CD4-positive, alpha-beta T cell treated with Interleukin-21 for 1 hour (primary cell): Measurements from ENCODE around the gene PLCB1.

Source experiments
- DNase-seq: peaks from one replicate; pipeline ENCODE4 v3.0.0-alpha.2; 2020

Gene PLCB1

DNA sequence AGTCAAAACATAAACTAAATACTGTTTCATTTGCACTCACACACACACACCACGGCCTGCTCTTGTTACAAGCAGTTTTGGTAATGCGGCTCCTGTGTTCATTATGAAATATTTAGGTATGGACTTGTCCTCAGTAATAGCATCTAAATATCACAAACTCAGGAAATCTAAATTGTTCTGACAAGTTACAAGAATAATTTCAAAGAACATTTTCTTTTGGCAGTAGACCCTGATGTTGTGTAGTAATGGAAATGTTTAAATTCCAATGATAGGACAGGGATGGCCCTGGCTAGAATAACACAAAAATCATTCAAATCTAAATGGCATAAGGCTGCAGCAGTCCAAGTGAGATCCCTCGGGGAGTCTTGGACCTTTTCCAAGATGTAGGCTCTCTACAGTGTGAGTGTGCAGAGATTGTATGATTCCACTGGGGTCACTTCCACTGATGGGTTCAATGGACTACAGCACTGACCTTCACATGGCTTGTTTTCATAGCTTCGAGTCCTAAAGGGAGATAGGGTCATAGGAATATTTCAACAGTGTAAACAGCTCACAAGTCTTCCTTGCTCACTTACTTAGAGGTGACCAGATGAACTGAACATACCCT is 726.2 kb downstream of the PLCB1 start:
- no peak for DNase-seq

DNA sequence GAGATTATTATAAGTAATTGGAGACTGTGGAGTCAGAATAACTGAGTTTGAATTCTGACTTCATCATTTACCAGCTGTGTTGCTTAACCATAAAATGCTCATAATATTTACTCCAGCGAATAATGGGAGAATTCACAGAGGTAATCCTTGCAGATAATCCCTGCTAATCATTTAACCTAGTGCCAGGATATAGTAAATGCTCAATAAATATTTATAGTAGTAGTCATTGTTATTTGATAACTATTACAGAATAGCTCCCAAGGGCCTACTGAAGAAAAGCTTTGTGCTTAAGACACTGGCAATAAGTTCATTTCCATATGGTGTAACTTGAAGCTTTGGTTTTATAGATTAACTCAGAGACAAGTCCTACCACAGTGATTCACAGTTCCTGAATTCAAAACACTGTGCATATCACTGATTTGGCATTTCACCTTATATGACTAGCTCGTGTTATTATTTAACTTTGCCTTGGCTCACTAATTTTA is 728.0 kb downstream of the PLCB1 start:
- DNase-seq = no peak

DNA sequence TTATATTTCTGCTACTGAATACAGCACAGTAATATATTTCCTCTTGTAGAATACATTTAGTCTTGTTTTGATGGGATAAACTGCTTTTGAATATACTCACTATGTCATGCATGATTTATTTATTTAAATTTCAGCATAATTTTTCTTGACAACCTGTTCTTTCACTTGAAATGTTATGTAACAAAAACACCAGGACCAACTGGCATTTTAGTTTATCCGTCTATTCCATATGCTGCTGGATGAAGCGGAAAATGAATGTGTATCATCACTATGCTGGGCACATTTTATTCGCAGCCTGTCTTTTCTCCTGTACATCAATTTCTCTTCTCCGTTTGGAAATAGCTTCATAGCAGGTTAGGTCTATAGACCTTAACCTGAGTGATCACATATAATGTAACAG is 730.0 kb downstream of the PLCB1 start:
- no peak for DNase-seq

DNA sequence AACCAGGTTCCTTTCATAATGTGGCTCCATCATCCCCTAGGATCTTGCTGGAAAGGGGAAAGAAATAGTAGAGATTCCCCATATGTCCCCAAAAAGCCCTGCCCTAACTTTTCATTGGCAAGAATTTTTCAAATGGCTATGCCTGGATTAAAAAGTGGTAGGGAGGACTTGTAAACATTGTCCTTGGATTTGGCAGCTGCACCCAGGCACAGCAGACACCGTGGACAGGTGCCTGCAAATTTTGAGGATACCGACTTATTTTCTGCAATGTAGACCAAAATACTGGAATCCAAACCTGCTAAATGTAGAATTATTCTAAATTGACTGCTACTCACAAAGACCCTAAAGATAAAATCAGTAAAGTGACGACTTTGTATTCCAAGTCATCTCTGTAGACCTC is 733.6 kb downstream of the PLCB1 start:
- DNase-seq = no peak

DNA sequence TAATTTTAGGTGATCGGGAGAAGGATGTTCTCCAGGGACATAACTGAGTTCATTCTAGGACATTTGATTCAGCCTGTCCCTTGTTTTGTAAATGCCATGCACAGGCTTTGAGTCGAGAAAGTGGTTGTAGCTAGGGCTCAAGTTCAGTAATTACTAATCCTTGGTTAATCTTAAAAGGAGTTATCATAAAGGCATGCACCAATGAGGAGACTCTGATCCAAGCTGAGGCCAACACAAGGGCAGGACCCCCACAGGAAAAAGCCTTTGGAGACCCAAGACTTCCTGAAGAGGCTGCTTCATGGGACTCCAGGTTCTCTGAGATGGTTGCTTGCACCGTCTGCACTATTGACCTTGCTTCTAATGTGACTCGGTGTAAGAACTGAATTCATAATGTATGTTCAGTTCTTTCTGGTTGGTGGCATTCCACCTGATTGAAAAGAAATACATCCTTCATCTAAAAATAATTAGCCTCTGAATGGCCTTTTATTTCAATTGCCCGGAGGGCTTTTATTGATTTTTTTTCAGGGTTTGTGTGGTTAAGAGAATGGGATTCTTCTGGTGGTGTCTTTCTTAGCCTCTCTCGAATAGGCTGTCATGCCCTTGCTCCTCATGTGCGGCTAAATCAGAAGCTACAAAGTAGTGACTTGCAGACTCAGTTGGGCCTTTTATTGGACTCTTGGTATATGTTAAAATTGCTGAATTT is 735.1 kb downstream of the PLCB1 start:
- no peak for DNase-seq

DNA sequence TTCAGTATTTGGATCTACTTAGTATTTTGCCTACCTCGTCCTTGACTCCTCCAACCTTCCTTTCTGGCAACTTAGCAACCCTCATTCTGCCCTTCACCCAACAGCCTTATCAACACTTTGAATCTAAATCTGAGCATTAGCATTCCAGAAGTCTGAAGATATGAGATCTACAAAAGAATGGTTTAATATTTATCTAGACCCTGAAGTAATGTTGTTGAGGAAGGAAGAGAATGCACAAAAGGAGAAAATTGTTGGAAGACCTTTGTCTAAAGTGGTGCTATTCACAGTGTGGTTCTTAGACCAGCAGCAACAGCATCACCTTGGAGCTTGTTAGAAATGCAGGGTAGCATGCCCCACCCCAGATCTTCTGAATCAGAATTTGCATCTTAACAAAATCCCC is 738.6 kb downstream of the PLCB1 start:
- no peak for DNase-seq

DNA sequence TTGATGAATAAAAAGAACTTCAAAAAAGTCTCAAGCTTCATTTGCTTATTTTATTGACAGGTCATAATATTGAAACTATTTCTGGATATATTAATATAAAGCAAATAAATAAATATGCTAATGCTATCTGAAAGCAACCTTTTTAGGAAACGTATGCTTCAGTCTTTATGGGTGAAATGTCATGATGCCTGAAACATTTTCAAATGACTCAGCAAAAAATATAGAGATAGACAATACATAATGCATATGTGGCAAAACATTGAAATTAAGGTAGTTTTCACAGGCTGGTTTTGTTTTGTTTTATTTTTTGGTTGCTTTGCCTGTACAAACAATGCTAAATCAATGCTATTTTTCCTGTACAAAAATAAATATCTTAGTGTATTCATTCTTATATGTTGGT is 742.4 kb downstream of the PLCB1 start:
- no peak for DNase-seq

DNA sequence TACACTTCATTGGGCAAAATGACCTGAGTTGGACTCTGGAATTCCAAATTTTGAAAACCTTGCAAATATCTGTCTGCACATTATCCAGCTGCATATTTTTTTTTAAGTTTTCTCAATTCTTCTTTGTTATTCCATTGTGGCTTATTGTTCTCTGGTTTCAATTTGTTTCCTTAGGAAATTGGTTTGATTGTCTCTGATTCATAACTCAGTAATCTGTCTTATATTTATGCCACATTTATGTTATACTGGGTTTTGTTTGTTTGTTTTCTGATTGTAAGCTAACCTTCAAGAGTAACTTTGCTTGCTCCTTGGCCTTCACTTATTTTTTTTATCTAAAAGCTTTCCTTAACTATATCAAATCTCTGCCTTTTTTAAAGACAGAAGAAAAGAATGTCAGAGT is 743.5 kb downstream of the PLCB1 start:
- DNase-seq = no peak

DNA sequence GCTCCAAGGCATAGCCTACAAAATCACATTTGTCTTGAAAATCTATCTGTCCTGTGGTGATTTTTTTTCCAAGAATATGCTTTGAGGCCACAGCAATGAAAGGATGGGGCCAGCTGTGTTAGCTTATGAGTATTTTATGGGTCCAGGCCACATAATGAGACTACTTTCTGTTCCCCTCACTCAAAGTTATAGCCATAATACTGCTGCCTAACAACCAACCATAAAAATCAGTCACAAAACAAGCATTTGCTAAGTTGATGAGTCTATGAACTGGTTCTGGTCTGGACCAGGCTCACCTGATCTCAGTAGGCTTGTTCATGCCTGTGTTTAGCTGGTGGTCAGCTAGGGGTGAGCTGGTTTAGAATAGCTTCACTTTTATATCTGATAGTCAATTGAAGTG is 744.3 kb downstream of the PLCB1 start:
- DNase-seq = no peak

DNA sequence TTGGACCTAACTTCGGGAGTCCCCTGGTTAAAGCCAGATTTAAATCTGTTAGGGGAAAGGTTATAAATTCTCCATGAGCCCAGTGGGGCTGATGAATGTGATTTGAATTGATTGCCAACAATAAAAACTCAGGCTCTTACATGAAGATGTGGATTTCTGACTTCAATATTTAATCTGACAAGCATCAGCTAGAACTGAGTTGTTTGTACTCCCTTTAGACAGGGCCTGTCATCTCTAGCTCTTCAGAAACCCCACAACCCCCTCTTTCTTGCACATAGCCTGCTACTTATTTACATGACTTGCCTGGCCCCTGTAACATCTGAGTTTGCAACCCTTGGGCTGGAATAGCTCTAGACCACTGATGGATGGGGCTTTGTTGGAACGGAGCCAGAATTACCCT is 745.2 kb downstream of the PLCB1 start:
- DNase-seq = no peak

DNA sequence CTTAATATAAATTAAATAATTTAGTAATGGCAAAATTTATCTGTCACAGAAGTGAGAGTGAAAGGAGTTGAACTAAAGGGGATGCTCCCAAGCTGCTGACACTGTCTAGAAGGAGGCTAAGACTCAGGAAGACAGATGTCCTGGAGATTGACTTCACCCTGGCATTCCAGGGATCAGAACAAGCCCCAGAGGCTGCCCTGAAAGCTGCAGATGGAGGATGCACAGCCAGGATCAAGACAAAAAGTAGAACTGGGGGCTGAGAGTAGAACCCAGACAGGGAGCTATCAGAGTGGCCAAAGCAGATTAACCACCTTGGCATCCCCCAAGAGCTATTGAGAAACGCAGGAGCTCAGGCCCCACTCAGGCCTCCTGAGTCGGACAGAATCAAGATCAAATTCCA is 747.6 kb downstream of the PLCB1 start:
- no peak for DNase-seq

DNA sequence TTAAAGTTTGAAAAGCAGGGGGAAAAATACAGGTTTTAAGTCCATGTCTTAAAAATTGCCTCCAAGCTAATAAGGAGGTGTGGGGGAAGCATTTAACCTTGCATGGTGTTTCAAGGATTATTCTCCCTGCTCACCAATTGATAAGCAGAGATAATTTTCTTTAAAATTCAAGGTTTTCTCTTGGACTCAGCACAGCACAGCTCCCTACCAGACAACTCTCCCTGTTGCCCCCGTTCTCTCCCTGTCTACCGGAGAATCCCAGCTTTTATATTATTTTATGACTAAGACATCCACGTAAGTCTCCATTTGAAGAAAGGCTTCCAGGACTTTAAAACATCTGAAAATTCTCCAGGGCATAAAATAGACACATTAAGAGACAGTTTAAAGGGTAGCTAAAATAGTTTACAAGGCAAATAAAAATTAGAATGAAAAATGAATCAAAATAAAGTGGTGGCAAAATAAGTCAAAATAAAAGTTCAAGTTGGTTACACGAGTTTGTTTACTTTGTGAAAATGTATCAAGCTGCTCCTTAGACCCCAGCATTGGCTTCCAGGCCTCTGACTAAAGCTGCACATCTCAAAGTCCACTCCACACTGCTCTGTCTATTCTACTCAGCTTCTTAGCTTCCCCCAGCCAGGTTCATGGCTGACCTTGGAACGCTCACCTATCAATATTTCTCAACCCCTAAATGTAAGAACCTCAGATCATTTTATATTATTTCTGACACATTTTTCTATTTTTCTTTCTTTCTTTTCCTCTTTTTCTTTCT is 748.2 kb downstream of the PLCB1 start:
- DNase-seq = no peak

DNA sequence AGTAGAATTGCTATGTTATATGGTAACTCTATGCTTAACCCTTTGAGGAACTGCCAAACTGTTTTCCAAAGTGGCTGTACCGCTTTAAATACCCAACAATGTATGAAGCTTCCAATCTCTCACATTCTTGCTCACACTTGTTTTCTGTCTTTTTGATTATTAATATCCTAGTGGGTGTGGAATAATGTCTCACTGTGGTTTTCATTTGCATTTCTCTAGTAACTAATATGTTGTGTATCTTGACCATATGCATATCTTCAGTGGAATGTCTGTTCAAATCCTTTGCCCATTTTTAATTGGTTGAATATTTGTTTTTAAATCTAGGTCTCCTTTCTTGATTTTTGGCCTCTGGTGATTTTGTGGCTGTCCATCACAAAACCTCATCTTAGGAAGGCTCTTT is 759.0 kb downstream of the PLCB1 start:
- DNase-seq = no peak

DNA sequence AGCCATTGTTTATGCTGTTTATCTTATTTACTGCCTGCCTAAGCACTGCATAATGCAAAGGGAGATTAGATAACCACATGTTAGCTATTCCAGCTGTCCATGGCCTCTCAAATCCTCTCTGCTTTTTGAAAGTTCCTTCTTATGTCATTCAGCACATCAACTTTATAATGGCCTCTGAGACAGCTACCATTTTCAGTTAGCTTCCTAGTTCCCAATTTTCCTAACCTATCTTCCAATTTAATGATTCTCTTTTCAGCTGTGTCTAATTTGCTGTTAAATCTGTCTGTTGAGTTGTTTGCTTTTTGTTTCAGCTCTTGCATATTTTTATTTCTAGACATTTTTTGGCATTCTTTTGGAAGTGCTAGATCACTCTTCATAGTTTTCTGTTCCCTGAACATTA is 763.4 kb downstream of the PLCB1 start:
- no peak for DNase-seq

DNA sequence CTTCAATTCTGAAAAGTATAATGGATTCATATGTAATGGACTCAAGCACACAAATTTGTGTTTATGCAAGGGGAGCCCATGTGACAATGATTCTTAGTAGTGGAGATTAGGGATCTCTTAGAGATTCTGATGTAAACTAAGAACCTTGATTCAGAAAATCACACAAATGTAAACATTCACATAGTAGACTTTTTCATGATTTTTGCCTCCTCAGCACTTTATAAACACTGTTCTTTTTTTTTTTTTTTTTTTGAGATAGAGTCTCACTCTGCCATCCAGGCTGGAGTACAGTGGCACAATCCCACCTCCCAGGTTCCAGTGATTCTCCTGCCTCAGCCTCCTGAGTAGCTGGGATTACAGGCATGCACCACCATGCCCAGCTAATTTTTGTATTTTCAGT is 766.8 kb downstream of the PLCB1 start:
- DNase-seq = no peak

DNA sequence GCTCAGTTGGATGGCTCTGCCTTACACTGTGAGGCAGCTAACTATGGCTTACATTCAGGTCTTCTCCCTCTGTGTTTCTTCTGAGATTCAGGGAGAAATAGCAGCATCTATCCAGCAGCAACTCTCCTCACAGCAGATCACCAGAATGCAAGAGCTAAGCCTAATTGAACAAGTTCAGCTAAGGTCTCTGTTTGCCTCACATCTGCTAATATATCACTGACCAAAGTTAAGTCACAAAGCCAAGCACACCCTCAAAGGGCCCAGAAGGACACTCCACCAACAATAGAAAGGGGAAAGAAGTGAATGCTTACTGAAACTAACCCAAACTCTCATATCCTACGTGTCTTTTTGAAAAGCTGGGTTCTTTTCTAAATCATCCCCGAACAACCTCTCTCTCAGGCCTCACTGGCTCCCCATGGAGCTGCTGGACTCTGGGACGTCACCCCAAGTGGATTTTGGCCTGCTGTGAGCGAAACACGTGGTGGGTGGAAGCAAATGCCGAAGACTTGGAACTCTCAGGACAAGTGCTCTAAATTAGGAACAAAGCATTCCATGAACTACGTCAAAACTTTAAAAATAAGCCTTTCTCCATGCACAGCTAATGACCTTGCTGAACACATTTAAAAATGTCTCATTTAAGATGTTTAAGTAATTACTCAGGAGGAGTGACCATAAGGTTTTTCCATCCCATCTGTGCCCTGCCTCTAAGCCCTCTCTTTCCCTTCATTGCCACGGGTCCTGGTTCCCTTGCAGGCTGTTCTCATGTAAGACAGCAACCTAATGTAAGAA is 769.4 kb downstream of the PLCB1 start:
- DNase-seq = no peak

DNA sequence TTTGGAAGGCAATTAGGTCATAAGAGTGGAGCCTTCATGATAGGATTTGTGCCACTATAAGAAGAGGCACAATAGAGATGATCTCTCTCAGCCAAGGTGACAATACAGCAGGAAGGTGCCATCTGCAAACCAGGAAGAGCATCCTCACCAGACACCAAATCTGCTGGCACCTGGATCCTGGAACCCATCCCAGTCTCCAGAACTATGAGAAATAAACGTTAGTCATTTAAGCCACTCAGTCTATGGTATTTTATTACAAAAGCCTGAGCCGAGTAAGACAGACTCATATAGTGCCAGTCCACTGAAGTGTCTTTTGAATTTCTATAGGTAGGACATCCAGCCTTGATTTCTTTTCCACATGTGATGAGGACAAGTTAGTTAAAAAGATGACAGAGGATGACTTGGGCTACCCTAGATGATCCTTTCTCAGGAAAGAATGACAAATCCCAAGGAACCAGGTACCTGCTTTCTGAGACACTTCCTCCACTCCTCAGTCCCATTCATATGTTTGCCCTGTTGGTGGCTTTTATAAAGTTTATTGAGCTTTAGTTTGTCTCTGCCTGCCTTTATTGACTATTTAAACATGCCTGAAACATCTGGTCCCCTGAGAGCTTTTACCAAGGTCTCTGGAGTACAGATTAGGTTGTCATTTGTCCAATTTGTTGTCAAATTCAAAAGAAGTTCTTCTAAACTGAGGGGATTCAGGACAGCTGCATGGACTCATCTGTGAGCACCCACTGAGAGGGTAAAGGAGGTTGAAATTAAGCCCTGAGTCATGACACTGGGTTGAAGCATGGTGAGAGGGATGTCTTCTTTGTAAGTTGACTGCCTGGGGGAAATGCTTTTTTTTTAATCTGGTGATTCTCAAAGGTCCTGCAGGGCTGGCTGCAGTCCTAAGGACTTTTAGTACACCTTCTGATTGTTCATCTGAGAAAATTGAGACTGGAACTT is 771.9 kb downstream of the PLCB1 start:
- no peak for DNase-seq

DNA sequence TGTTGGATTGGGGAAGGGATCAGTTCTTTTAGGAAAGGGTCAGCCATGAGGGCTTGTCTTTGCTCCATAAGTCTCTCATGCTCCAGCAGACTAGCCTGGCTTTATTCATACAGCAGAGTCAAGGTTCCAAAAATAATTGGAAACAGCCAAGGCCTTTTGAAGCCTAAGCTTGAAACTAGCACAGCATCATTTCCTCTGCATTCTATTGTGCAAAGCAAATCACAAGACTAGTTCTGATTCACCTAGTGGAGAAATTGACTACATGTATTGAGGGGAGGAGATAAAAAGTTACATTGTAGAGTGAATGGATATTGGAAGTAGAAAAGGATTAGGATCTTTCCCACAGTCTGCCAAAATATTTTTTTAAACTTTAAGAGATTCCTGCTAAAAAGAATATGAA is 777.5 kb downstream of the PLCB1 start:
- DNase-seq = no peak

DNA sequence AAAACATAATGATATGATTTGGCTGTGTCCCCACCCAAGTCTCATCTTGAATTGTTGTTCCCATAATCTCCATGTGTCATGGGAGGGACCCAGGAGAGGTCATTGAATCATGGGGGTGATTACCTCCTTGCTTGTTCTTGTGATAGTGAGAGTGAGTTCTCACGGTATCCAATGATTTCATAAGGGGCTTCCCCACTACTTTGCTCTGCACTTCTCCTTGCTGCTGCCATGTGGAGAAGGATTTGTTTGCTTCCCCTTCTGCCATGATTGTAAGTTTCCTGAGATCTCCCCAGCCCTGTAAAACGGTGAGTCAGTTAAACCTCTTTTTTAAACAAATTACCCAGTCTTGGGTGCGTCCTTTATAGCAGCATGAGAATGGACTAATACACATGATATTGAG is 780.0 kb downstream of the PLCB1 start:
- DNase-seq = no peak

DNA sequence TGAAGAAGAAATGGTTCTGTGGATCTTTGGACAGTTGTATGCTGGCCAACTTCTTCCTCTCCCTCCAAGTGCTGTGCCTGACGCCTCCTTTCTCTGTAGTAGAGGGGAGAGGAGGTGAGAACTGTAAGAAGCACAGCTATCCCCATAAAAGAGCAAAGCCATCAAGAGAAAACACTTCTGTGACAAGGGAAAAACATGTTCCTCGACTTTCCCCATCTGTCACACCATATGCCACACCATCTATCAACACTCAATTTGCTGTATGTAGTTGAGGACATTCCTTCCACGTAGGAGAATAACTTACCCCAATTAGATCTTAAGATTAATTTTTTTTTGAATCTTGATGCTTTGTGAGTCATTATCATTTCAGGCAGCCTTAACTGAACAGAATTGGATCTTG is 780.7 kb downstream of the PLCB1 start:
- DNase-seq = no peak

DNA sequence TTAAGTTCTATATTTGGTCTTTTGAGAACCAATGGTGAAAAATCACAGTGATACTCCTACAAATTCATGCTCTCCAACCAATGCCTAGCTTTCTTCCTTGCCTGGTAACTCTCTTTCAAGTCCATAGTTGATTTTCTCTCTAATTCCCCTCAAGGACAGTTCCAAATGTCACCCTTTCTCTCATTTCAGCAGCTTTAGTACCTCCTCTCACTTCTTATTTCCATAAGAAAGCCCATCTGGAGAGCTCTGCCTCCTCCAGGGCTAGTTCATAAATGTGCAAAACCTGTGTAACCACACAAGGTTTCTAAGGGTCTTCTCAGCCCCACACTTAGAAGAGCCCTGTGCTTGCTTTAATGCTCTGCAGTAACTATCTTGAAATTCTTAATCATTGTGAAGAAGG is 781.4 kb downstream of the PLCB1 start:
- DNase-seq = no peak

DNA sequence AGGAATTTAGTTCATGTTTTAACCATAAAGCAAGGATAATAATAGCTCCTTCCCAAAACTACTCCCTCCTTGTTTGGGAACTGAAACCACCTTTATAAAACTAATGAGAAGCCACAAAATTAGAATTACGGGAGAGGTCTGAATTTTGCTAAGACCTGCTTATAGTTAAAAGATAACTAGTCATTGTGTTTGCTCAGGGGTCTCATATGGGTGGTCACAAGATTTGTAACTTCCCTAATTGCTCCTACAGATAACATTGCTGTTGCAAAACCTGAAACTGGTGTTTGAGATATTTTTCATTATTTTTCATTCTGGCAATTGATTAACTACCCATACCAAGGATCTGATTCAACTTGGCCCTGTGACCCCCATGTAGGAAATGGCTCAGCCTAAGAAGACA is 782.4 kb downstream of the PLCB1 start:
- DNase-seq = no peak
